Retinal pigment epithelial cell (primary cell): ENCODE data around the gene SLC45A1.

Experiments used
- DNase-seq: peaks from one replicate; pipeline ENCODE4 v3.0.0-alpha.2; 2010; ENCODE audit warnings: low read depth
- H3K4me3 ChIP-seq: 2 replicates; pipeline ENCODE4 v1.5.1; 2011; ENCODE audit warnings: mild to moderate bottlenecking, low read length, control low read depth, moderate library complexity
- CTCF ChIP-seq: conservative IDR thresholded peaks from 2 replicates; pipeline ENCODE4 v1.5.1; 2011; ENCODE audit warnings: low read depth, low read length, control low read depth, inconsistent platforms

SLC45A1 gene

GRCh38 chr1:8364528-8365442 lies 46.9 kb downstream of the SLC45A1 start:
- DNase-seq: no peak
- H3K4me3 ChIP-seq: no peak overlapping the region
- no peak for TF ChIP-seq CTCF

- no peak for DNase-seq
- TF ChIP-seq CTCF: no peak
- no peak overlapping the region for H3K4me3 ChIP-seq
These were observed 47.9 kb downstream of the SLC45A1 start for GRCh38 chr1:8365661-8366362.

DNA sequence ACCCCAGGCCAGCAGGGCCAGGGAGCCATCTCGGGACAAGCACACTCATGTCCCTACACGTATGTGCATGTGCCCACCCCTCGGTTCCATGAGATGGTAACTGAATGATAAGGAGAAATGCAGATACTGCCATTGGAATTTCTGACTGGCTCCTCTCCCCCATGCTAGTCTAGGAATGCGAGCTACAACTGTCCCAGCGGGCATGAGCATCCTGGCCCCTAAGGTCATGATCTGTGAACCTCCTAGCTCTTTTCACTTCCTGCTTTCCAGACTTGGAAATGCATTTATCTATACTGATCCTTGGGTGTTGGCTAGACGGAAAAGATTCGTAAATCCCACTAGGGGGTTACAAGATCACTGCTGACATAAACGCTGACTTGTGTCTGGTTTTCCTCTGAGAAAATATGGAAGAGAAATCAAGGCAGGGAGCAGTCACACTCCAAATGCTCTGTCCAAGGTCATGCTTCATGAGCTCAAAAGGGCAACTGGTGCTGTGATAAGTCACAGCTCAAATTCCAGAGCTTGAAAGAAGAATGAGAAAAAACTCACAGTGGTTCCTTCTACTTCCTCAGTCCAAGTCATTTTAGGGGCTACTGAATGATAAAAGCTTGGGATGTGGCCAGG lies 49.8 kb downstream of the SLC45A1 start:
- no peak for DNase-seq
- TF ChIP-seq CTCF: no peak

GRCh38 chr1:8368956-8369639 lies 51.2 kb downstream of the SLC45A1 start:
- DNase-seq: no peak
- H3K4me3 ChIP-seq: no peak overlapping the region
- no peak for TF ChIP-seq CTCF

More for the DNA sequence above, 49.8 kb downstream of the SLC45A1 start:
- no peak overlapping the region for H3K4me3 ChIP-seq

DNA sequence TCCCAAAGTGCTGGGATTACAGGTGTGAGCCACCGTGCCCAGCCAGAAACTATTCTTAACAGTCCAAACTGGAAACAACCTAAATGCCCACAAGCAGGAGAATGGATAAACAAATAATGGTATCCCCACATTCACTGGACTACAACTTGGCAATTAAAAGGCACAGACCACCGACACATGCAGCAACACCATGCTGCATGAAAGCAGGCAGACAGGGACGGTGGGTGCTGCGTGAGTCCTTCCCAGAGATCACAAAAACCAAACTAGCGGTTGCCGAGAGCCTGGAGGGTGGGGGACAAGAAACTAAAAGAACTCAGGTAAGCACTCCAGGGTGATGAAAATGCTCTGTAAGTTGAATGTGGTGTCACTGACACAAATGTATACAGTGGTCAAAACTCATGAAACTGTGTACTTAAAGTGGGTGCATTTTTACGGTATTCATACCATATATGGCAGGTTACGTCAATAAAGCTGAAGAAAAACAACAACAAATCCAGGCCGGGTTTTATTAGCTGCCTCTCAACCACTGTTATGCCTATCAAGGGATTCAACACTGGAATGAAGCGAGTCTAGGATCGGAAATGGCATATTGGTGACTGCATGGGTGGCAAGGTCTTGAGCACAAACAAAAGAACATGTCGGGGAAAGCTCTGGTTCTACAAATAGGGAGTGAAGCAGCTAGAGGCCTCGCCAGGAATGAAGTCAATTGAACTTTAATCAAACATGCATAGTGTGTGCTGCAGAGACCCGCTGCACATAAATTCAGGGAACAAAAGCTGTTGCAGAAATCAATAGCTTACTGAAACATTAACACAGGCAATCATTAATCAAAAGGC lies 52.4 kb downstream of the SLC45A1 start:
- H3K4me3 ChIP-seq: no peak overlapping the region
- TF ChIP-seq CTCF: no peak
- no peak for DNase-seq

- no peak for DNase-seq
- no peak overlapping the region for H3K4me3 ChIP-seq
- TF ChIP-seq CTCF: no peak
These were observed 53.0 kb downstream of the SLC45A1 start for GRCh38 chr1:8370905-8371315.
